Loucy (cell line): ENCODE measurements around the gene LPIN1.

Experiments used
- H2AFZ ChIP-seq: fragments of 200-600 bp; sonication (generic); 2 replicates; pipeline ENCODE4 v1.6.0; 2016; ENCODE audit warnings: antibody characterized with exemption, mild to moderate bottlenecking, low read length, moderate library complexity
- H3F3A ChIP-seq: fragments of 200-600 bp; 2 replicates; pipeline ENCODE4 v1.6.0; 2016; ENCODE audit warnings: antibody characterized with exemption, low read depth, mild to moderate bottlenecking
- H3K27me3 ChIP-seq: fragments of 200-600 bp; sonication (generic); 2 replicates; pipeline ENCODE4 v1.6.1; 2014; ENCODE audit warnings: low read length, mild to moderate bottlenecking; ENCODE audit not compliant: insufficient read depth, poor library complexity, severe bottlenecking
- H3K36me3 ChIP-seq: fragments of 200-600 bp; sonication (generic); 2 replicates; pipeline ENCODE4 v1.6.1; 2016; ENCODE audit warnings: low read length; ENCODE audit not compliant: insufficient read depth
- H3K4me1 ChIP-seq: fragments of 200-600 bp; sonication (generic); 2 replicates; pipeline ENCODE4 v1.5.1; 2014; ENCODE audit warnings: low read length, mild to moderate bottlenecking; ENCODE audit not compliant: insufficient read depth, poor library complexity, severe bottlenecking
- H3K4me2 ChIP-seq: fragments of 200-600 bp; sonication (generic); 2 replicates; pipeline ENCODE4 v1.6.0; 2014; ENCODE audit warnings: antibody characterized with exemption, low read length, low read depth, mild to moderate bottlenecking; ENCODE audit not compliant: poor library complexity, severe bottlenecking
- H3K4me3 ChIP-seq: fragments of 200-600 bp; sonication (generic); 2 replicates; pipeline ENCODE4 v1.5.1; 2014; ENCODE audit warnings: low read length, mild to moderate bottlenecking, mixed read lengths; ENCODE audit not compliant: poor library complexity, severe bottlenecking
- H3K79me2 ChIP-seq: fragments of 200-600 bp; sonication (generic); 2 replicates; pipeline ENCODE4 v1.6.1; 2014; ENCODE audit warnings: low read length; ENCODE audit not compliant: insufficient read depth
- H3K9ac ChIP-seq: fragments of 200-600 bp; sonication (generic); 2 replicates; pipeline ENCODE4 v1.6.0; 2014; ENCODE audit warnings: mild to moderate bottlenecking, low read depth, low read length, moderate library complexity; ENCODE audit not compliant: poor library complexity, severe bottlenecking
- H3K9me2 ChIP-seq: fragments of 200-600 bp; sonication (generic); replicated peaks from 2 replicates; pipeline ENCODE4 v1.6.1; 2016; ENCODE audit warnings: low read depth, low read length, mixed read lengths
- H3K9me3 ChIP-seq: fragments of 200-600 bp; sonication (generic); 2 replicates; pipeline ENCODE4 v1.6.1; 2014; ENCODE audit warnings: mild to moderate bottlenecking, antibody characterized with exemption, low read length, low read depth; ENCODE audit not compliant: insufficient read depth
- H4K20me1 ChIP-seq: fragments of 200-600 bp; sonication (generic); 2 replicates; pipeline ENCODE4 v1.6.0; 2014; ENCODE audit warnings: antibody characterized with exemption, low read length, mild to moderate bottlenecking; ENCODE audit not compliant: insufficient read depth, poor library complexity, severe bottlenecking
- EZH2phosphoT487 ChIP-seq: fragments of 200-600 bp; IDR thresholded peaks from 2 replicates; pipeline ENCODE4 v1.6.1; 2018; ENCODE audit warnings: antibody characterized with exemption, mild to moderate bottlenecking, moderate library complexity, borderline replicate concordance
- TF ChIP-seq, protein P1 (sequence below): fragments of 200-600 bp; sonication (generic); conservative IDR thresholded peaks from 2 replicates; pipeline ENCODE4 v1.5.1; 2014; ENCODE audit warnings: mild to moderate bottlenecking, antibody characterized with exemption, low read length

LPIN1 gene

DNA sequence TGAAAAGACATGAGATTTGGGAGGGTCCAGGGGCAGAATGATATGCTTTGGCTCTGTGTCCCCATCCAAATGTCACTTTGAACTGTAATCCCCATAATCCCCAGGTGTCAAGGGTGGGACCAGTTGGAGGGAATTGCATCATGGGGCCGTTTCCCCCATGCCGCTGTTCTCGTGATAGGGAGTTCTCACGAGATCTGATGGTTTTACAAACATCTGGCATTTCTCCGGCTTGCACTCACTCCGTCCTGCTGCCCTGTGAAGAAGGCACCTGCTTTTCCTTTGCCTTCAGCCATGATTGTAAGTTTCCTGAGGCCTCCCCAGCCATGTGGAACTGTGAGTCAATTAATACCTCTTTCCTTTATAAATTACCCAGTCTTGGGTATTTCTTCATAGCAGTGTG lies 51.4 kb downstream of the LPIN1 start:
- Histone ChIP-seq H3K36me3 (peaks cover 64% of the 10 kb centered on the region), H3K9ac (no peak overlapping the region)

DNA sequence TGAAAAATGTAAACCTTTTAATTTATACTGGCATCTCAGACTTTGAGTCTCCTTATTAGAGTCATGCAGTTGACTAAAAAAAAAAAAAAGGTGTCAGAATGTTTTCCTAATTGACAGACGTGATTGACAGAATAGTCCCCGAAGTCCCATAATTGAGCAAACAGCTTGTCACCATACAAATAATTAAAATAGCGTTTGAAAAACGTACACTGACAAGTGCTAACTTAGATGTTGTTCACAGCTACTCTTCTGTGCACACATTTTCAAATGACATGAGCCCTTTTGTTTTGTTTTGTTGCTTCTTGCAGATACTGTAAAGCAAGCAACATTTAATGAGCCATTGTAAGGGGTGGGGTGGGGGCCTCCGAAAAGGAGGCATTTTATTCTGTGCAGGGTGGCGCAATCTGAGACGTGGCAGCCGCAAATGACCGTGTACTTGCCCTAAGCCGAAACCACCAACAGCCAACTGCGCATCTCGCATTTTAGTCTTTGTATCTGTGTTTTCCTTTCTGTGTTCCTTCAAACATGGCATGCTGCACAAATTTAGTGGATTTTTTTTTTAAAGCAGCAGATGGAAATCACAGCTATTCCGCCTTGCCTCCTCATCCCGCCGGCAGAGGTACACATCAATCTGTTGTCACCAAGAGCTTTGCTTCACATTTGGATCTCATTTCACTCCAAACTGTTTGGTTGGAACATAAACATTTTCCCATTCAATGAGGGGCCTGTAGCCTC lies 52.4 kb downstream of the LPIN1 start:
- no peak overlapping the region for H3K4me2 ChIP-seq
- no peaks in the 10 kb centered on the region for H4K20me1 ChIP-seq
- H3F3A ChIP-seq, result no peaks in the 10 kb centered on the region
- peaks cover 64% of the 10 kb centered on the region for H3K36me3 ChIP-seq
- no peaks in the 10 kb centered on the region for H3K9me3 ChIP-seq
- peaks cover 16% of the 10 kb centered on the region for H3K4me1 ChIP-seq
- H3K27me3 ChIP-seq, result no peaks in the 10 kb centered on the region
- H3K9me2 ChIP-seq, result no peaks in the 10 kb centered on the region
- no peaks in the 10 kb centered on the region for H3K79me2 ChIP-seq
- no peak overlapping the region for H3K4me3 ChIP-seq
- TF ChIP-seq EZH2phosphoT487, result no peak
- TF ChIP-seq, protein P1, sequence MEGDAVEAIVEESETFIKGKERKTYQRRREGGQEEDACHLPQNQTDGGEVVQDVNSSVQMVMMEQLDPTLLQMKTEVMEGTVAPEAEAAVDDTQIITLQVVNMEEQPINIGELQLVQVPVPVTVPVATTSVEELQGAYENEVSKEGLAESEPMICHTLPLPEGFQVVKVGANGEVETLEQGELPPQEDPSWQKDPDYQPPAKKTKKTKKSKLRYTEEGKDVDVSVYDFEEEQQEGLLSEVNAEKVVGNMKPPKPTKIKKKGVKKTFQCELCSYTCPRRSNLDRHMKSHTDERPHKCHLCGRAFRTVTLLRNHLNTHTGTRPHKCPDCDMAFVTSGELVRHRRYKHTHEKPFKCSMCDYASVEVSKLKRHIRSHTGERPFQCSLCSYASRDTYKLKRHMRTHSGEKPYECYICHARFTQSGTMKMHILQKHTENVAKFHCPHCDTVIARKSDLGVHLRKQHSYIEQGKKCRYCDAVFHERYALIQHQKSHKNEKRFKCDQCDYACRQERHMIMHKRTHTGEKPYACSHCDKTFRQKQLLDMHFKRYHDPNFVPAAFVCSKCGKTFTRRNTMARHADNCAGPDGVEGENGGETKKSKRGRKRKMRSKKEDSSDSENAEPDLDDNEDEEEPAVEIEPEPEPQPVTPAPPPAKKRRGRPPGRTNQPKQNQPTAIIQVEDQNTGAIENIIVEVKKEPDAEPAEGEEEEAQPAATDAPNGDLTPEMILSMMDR, result no peak
- H2AFZ ChIP-seq, result no peak overlapping the region
- H3K9ac ChIP-seq, result no peak overlapping the region

More for the DNA sequence above, 51.4 kb downstream of the LPIN1 start:
- H2AFZ ChIP-seq, result no peak overlapping the region
- H3K4me1 ChIP-seq, result peaks cover 16% of the 10 kb centered on the region
- no peak overlapping the region for H3K4me2 ChIP-seq
- no peaks in the 10 kb centered on the region for H3K27me3 ChIP-seq
- H3K4me3 ChIP-seq, result no peak overlapping the region
- H3K9me2 ChIP-seq, result no peaks in the 10 kb centered on the region
- H3K79me2 ChIP-seq, result no peaks in the 10 kb centered on the region
- TF ChIP-seq, protein P1, result no peak
- no peak for TF ChIP-seq EZH2phosphoT487
- no peaks in the 10 kb centered on the region for H4K20me1 ChIP-seq
- H3F3A ChIP-seq, result no peaks in the 10 kb centered on the region
- H3K9me3 ChIP-seq, result no peaks in the 10 kb centered on the region

DNA sequence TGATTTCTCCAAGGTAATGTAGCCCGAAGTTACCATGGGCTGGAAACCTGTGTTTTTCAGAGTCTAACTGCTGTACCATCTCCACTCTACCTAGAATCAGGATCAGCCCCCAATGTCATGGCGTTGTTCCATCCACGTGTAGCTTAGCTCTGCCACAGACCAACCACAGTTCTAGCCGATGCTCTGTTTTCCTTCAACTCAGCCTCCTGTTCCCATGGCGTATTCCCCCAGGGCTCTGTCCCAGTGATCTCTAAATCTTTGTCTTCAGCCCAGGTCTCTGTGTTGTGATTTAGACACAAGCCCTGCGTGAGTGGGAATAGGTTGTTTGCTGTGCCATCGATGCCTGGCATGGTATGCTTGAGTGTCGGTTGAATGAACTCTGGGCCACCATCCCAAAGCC lies 53.4 kb downstream of the LPIN1 start:
- peaks cover 66% of the 10 kb centered on the region for H3K36me3 ChIP-seq
- no peaks in the 10 kb centered on the region for H3K79me2 ChIP-seq
- no peak overlapping the region for H2AFZ ChIP-seq
- no peaks in the 10 kb centered on the region for H3K9me3 ChIP-seq
- H3K27me3 ChIP-seq, result no peaks in the 10 kb centered on the region
- no peaks in the 10 kb centered on the region for H4K20me1 ChIP-seq
- TF ChIP-seq, protein P1, result no peak
- TF ChIP-seq EZH2phosphoT487, result no peak
- H3K9me2 ChIP-seq, result no peaks in the 10 kb centered on the region
- H3F3A ChIP-seq, result no peaks in the 10 kb centered on the region
- peaks cover 16% of the 10 kb centered on the region for H3K4me1 ChIP-seq
- H3K4me2 ChIP-seq, result no peak overlapping the region
- no peak overlapping the region for H3K9ac ChIP-seq
- no peak overlapping the region for H3K4me3 ChIP-seq
